Endodermal cell (in vitro differentiated cells): ENCODE results near the gene APOL1. TPM values are rescaled to one million over a fixed set of nuclear protein-coding genes. Genes with fewer than 3 reads are reported as not detected.
"Not testable (repeated sequence)": the region's sequence is repeated elsewhere in the genome, so short reads cannot be mapped to it uniquely, and the experiment has no call there.

Source experiments
- DNase-seq: peaks from one replicate; pipeline ENCODE4 v3.0.0-alpha.2; 2017
- H3K27ac ChIP-seq: 2 replicates; pipeline ENCODE4 v1.5.1; 2013; ENCODE audit warnings: mild to moderate bottlenecking, low read depth, low read length, moderate library complexity
- H3K27me3 ChIP-seq: 2 replicates; pipeline ENCODE4 v1.6.1; 2013; ENCODE audit warnings: mild to moderate bottlenecking, low read length, moderate library complexity; ENCODE audit not compliant: insufficient read depth, control insufficient read depth, poor library complexity, severe bottlenecking
- H3K36me3 ChIP-seq: 2 replicates; pipeline ENCODE4 v1.7.0; 2013; ENCODE audit warnings: mild to moderate bottlenecking, low read length, moderate library complexity; ENCODE audit not compliant: control insufficient read depth, insufficient read depth
- H3K4me1 ChIP-seq: one replicate; pipeline ENCODE4 v1.7.0; 2013; ENCODE audit warnings: low read length; ENCODE audit not compliant: control insufficient read depth, insufficient read depth
- H3K4me3 ChIP-seq: 2 replicates; pipeline ENCODE4 v1.5.1; 2013; ENCODE audit warnings: mild to moderate bottlenecking, low read length, moderate library complexity
- H3K9ac ChIP-seq: 2 replicates; pipeline ENCODE4 v1.6.1; 2013; ENCODE audit warnings: mild to moderate bottlenecking, low read length, moderate library complexity; ENCODE audit not compliant: poor library complexity, severe bottlenecking; ENCODE audit errors: extremely low read depth
- H3K9me3 ChIP-seq: 2 replicates; pipeline ENCODE4 v1.6.1; 2013; ENCODE audit warnings: mild to moderate bottlenecking, low read length, moderate library complexity; ENCODE audit not compliant: control insufficient read depth
- H3K27ac Mint-ChIP-seq: 2 replicates; pipeline ENCODE4 v1.8.0; 2020; ENCODE audit warnings: mixed read lengths
- H3K27me3 Mint-ChIP-seq: 2 replicates; pipeline ENCODE4 v1.8.0; 2021; ENCODE audit warnings: mild to moderate bottlenecking, mixed read lengths; ENCODE audit not compliant: insufficient read depth
- H3K36me3 Mint-ChIP-seq: 2 replicates; pipeline ENCODE4 v1.8.0; 2020; ENCODE audit warnings: low read depth, mixed read lengths
- H3K4me1 Mint-ChIP-seq: 2 replicates; pipeline ENCODE4 v1.8.0; 2020; ENCODE audit warnings: mixed read lengths
- H3K4me3 Mint-ChIP-seq: 2 replicates; pipeline ENCODE4 v1.8.0; 2020; ENCODE audit warnings: mild to moderate bottlenecking, moderate library complexity, mixed read lengths
- H3K9me3 Mint-ChIP-seq: 2 replicates; pipeline ENCODE4 v1.8.0; 2020; ENCODE audit warnings: mild to moderate bottlenecking, mixed read lengths
- WGBS, 2 experiments: methylation state at CpG; one replicate each; pipeline versions ENCODE4 v1.1.5 to v1.1.7; 2013; ENCODE audit warnings: missing lambda C conversion rate in 2 of 2, mixed read lengths in 1 of 2; ENCODE audit not compliant: insufficient coverage in 1 of 2, insufficient read length in 1 of 2; 5-methylcytosine and 5-hydroxymethylcytosine counted together
- long read RNA-seq, 4 experiments: library from polyadenylated mRNA in 2 of 4; library from RNA in 1 of 4; library from capped mRNA in 1 of 4; stranded (forward) in 3 of 4; unstranded in 1 of 4; transcript quantifications; one replicate each; pipeline ENCODE4 v2.0.0, GENCODE V29; 2020 to 2021; ENCODE audit warnings: inconsistent platforms in 1 of 4
- polyA plus RNA-seq, 2 experiments: library from polyadenylated mRNA; stranded (reverse); fragments of 50-300 nt; gene quantifications; one replicate each; pipeline ENCODE4 v1.2.3, GENCODE V29; 2013
- total RNA-seq, 2 donors: library from RNA; stranded (reverse); fragmentation: NEBNext Ultra II Directional in 1 of 2; extraction: Animal tissue kit (Norgen Biotek cat#: 25700) in 1 of 2; gene quantifications; 2 replicates in 1 of 2; 3 replicates in 1 of 2; pipeline ENCODE4 v1.2.1, GENCODE V29; 2021
- TF ChIP-seq, protein P1 (sequence below): fragments of 200-600 bp; sonication (generic); conservative IDR thresholded peaks from 2 replicates; pipeline ENCODE4 v1.5.0; 2021; ENCODE audit warnings: antibody characterized with exemption, mild to moderate bottlenecking

Gene APOL1, protein sequence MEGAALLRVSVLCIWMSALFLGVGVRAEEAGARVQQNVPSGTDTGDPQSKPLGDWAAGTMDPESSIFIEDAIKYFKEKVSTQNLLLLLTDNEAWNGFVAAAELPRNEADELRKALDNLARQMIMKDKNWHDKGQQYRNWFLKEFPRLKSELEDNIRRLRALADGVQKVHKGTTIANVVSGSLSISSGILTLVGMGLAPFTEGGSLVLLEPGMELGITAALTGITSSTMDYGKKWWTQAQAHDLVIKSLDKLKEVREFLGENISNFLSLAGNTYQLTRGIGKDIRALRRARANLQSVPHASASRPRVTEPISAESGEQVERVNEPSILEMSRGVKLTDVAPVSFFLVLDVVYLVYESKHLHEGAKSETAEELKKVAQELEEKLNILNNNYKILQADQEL
- under 1 TPM; 0.11 to 0.22 TPM for total RNA-seq
- not detected for polyA plus RNA-seq (2013, experiment 1 of 2)
- not detected for polyA plus RNA-seq (2013, experiment 2 of 2)
- long read RNA-seq, experiment 1, result 0 reads
- long read RNA-seq, experiment 2, result 0 reads
- long read RNA-seq, experiment 3, result 0 reads
- long read RNA-seq, experiment 4, result 0 reads

DNA sequence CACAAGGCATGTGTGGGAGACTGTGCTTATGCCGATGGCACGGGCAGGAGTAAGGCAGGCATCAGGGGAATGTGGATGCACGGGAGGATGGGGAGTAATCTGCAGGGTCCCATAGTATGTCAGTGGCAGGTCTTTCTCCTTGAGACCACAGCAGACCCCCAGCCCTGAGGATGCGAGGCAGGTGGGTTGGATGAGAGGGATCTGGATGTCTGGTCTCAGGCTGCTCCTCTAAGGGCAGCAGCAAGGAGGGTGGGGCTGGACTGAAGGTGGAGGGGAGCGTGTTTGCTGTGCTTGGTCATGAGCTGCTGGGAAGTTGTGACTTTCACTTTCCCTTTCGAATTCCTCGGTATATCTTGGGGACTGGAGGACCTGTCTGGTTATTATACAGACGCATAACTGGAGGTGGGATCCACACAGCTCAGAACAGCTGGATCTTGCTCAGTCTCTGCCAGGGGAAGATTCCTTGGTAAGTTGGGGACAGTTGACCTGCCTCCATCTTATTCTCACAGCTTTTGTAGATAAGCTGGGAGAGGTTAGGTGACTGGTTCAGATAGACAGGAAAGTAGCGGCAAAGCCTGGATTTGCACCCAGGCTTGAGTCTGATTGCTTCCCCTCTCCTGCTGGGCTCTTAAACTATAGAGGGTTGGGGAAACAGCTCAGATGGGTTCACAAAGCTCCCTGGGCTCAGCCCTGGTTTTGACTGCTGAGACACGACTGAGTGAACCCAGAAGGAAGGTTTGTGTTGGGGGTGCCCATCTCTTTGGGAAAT, at the start of gene APOL1:
Gene APOL1, plus strand, starts transcription at position 380 of the 769 bp plus-strand sequence. CDS start 1,823 bp downstream, outside the sequence.
- no peaks in the 10 kb centered on the region for H3K4me1 ChIP-seq
- H3K27ac ChIP-seq, result no peak within 1 kb of the TSS
- TF ChIP-seq, protein P1, sequence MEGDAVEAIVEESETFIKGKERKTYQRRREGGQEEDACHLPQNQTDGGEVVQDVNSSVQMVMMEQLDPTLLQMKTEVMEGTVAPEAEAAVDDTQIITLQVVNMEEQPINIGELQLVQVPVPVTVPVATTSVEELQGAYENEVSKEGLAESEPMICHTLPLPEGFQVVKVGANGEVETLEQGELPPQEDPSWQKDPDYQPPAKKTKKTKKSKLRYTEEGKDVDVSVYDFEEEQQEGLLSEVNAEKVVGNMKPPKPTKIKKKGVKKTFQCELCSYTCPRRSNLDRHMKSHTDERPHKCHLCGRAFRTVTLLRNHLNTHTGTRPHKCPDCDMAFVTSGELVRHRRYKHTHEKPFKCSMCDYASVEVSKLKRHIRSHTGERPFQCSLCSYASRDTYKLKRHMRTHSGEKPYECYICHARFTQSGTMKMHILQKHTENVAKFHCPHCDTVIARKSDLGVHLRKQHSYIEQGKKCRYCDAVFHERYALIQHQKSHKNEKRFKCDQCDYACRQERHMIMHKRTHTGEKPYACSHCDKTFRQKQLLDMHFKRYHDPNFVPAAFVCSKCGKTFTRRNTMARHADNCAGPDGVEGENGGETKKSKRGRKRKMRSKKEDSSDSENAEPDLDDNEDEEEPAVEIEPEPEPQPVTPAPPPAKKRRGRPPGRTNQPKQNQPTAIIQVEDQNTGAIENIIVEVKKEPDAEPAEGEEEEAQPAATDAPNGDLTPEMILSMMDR, result no peak
- H3K4me3 ChIP-seq, result no peak within 1 kb of the TSS
- Mint-ChIP-seq H3K27ac (no peak within 1 kb of the TSS), H3K9me3 (peaks cover 19% of the 10 kb centered on the region), H3K4me3 (no peak within 1 kb of the TSS), H3K4me1 (peaks cover 14% of the 10 kb centered on the region), H3K36me3 (no peaks in the 10 kb centered on the region), H3K27me3 (no peaks in the 10 kb centered on the region)
- DNase-seq, result no peak
- H3K27me3 ChIP-seq, result no peaks in the 10 kb centered on the region
- H3K9ac ChIP-seq, result no peak within 1 kb of the TSS
- 89 to 94% methylated on average over 10 of the region's 10 CpGs for WGBS, 2 experiments
- peaks cover 20% of the 10 kb centered on the region for H3K9me3 ChIP-seq
- no peaks in the 10 kb centered on the region for H3K36me3 ChIP-seq

DNA sequence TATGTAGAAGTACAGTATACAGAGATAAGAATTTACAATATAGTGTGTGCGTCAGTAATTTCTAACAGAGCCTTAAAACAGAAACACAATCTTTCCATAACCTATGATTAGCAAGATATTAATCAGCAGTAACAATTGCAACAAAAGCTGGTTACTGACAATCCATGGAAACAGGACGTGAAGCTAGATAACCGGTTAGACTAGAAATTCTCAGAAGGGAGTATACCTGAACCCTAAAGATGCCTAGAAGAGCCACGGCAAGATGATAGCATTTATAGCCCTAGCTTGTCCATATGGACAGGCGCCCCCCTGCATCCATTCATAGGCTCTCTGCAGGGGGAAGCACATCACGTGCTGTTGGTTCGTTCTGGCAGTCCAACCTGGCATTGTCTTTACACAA, 49.5 kb upstream of the APOL1 start:
- H3K27ac ChIP-seq, H3K4me1 ChIP-seq, H3K27me3 Mint-ChIP-seq, H3K27me3 ChIP-seq, H3K4me1 Mint-ChIP-seq, H3K9ac ChIP-seq, H3K9me3 ChIP-seq, H3K4me3 ChIP-seq, H3K27ac Mint-ChIP-seq, H3K36me3 ChIP-seq, H3K9me3 Mint-ChIP-seq, DNase-seq, H3K4me3 Mint-ChIP-seq, H3K36me3 Mint-ChIP-seq: not testable (repeated sequence)
- WGBS, 2 experiments, result 89 to 99% methylated on average over 4 to 6 of the region's 7 CpGs

DNA sequence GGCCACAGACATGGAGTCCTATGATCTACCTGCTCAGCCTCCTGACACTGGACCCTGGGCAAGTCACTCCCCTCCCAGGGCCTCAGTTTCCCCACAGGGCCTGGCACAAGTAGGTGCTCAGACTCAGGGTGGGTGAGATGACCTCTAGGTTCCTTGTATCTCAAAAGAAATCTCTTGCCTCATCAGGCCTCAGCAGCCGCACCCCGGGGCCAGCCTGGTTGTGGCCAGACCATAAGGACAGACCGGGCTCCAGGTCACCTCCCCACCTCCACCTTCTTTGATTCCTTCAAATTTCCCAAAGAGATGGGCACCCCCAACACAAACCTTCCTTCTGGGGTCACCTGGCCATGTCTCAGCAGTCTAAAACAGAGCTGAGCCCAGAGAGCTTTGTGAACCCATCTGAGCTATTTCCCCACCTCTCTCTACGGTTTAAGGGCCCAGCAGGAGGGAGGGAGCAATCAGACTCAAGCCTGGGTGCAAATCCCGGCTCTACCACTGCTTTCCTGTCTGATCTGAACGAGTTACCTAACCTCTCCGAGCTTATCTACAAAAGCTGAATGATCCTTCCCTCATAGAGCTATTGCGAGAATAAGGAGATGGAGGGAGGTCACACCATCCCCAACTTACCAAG, 48.8 kb upstream of the APOL1 start:
- H3K27me3 Mint-ChIP-seq, result peaks cover under 1% of the 10 kb centered on the region
- H3K36me3 ChIP-seq, result no peaks in the 10 kb centered on the region
- no peak overlapping the region for H3K27ac ChIP-seq
- no peak overlapping the region for H3K27ac Mint-ChIP-seq
- no peak overlapping the region for H3K9ac ChIP-seq
- 76 to 78% methylated on average over 3 to 8 of the region's 8 CpGs for WGBS, 2 experiments
- no peak overlapping the region for H3K4me3 Mint-ChIP-seq
- H3K9me3 ChIP-seq, result peaks cover 10% of the 10 kb centered on the region
- H3K36me3 Mint-ChIP-seq, result no peaks in the 10 kb centered on the region
- H3K27me3 ChIP-seq, result no peaks in the 10 kb centered on the region
- TF ChIP-seq, protein P1, result no peak
- peaks cover 10% of the 10 kb centered on the region for H3K4me1 Mint-ChIP-seq
- peaks cover 11% of the 10 kb centered on the region for H3K9me3 Mint-ChIP-seq
- peak; percentile 35 for DNase-seq
- no peak overlapping the region for H3K4me3 ChIP-seq
- no peaks in the 10 kb centered on the region for H3K4me1 ChIP-seq
